IMR-90 (cell line): ENCODE results near the gene TMEM62. TPM values are rescaled to one million over a fixed set of nuclear protein-coding genes. Genes with fewer than 3 reads are reported as not detected.

Experiments
- ATAC-seq: fragments of 200-7000 bp; cut with Tn5 transposase; 2 replicates; pipeline ENCODE4 v1.9.1; 2020; ENCODE audit warnings: low read depth, mild to moderate bottlenecking, moderate library complexity
- BruUV-seq: library from RNA; stranded (reverse); fragments of 400-500 nt; replicated peaks from 2 replicates; lab custom pipeline; 2021; lab: Mats Ljungman, UMichigan
- CTCF ChIA-PET: fragments of 300-600 bp; formaldehyde crosslinking; extraction: SDS; loops from one replicate; lab custom pipeline; 2021; ENCODE audit warnings: antibody characterized with exemption; lab: Yijun Ruan, JAX
- POLR2A ChIA-PET: fragments of 300-600 bp; sonication (Branson Sonifier 250); formaldehyde crosslinking; loops from one replicate; lab custom pipeline; 2022; ENCODE audit warnings: antibody characterized with exemption; ENCODE audit not compliant: unreplicated experiment; lab: Charles Lee
- DNase-seq: peaks from one replicate; pipeline ENCODE4 v3.0.0; 2013
- H2AFZ ChIP-seq: replicated peaks from 2 replicates; pipeline ENCODE3; 2013; ENCODE audit warnings: low read length, mild to moderate bottlenecking; ENCODE audit not compliant: poor library complexity
- H2AK5ac ChIP-seq: 2 replicates; pipeline ENCODE4 v1.6.1; 2013; ENCODE audit warnings: low read depth, low read length, inconsistent platforms
- H2AK9ac ChIP-seq: replicated peaks from 2 replicates; pipeline ENCODE3; 2013; ENCODE audit warnings: mild to moderate bottlenecking, low read depth, low read length, moderate library complexity; ENCODE audit not compliant: poor library complexity
- H2BK120ac ChIP-seq: 2 replicates; pipeline ENCODE4 v1.6.1; 2013; ENCODE audit warnings: low read depth, low read length, inconsistent platforms
- H2BK15ac ChIP-seq: 3 replicates; pipeline ENCODE4 v1.6.1; 2013; ENCODE audit warnings: low read depth, low read length, inconsistent platforms
- H2BK20ac ChIP-seq: 2 replicates; pipeline ENCODE4 v1.6.1; 2013; ENCODE audit warnings: low read depth, mild to moderate bottlenecking, inconsistent platforms, low read length, moderate library complexity
- H2BK5ac ChIP-seq: 2 replicates; pipeline ENCODE4 v1.6.1; 2013; ENCODE audit warnings: mild to moderate bottlenecking, low read depth, low read length, inconsistent platforms; ENCODE audit not compliant: poor library complexity, severe bottlenecking
- H3K14ac ChIP-seq: replicated peaks from 2 replicates; pipeline ENCODE4 v1.6.1; 2013; ENCODE audit warnings: low read depth, low read length, inconsistent platforms
- H3K18ac ChIP-seq: 2 replicates; pipeline ENCODE4 v1.6.1; 2013; ENCODE audit warnings: low read depth, low read length, control low read depth
- H3K23ac ChIP-seq: 2 replicates; pipeline ENCODE4 v1.6.1; 2013; ENCODE audit warnings: low read depth, low read length, inconsistent platforms
- H3K27ac ChIP-seq: 2 replicates; pipeline ENCODE4 v1.5.1; 2013; ENCODE audit warnings: mild to moderate bottlenecking, control low read depth, low read length; ENCODE audit not compliant: insufficient read depth
- H3K27me3 ChIP-seq: 2 replicates; pipeline ENCODE4 v1.6.1; 2013; ENCODE audit warnings: low read length; ENCODE audit not compliant: control insufficient read depth, insufficient read depth
- H3K36me3 ChIP-seq: 2 replicates; pipeline ENCODE4 v1.6.1; 2013; ENCODE audit warnings: low read length, mixed read lengths; ENCODE audit not compliant: control insufficient read depth, insufficient read depth
- H3K4ac ChIP-seq: 2 replicates; pipeline ENCODE4 v1.6.1; 2013; ENCODE audit warnings: low read depth, low read length, inconsistent platforms
- H3K4me1 ChIP-seq: 2 replicates; pipeline ENCODE4 v1.6.1; 2013; ENCODE audit warnings: low read length, mixed read lengths; ENCODE audit not compliant: control insufficient read depth, insufficient read depth
- H3K4me2 ChIP-seq: 2 replicates; pipeline ENCODE4 v1.6.1; 2013; ENCODE audit warnings: low read depth, mild to moderate bottlenecking, control low read depth, low read length, moderate library complexity
- H3K4me3 ChIP-seq: 2 replicates; pipeline ENCODE4 v1.5.1; 2013; ENCODE audit warnings: low read depth, mild to moderate bottlenecking, control low read depth, low read length, moderate library complexity; ENCODE audit not compliant: insufficient read depth
- H3K56ac ChIP-seq: 2 replicates; pipeline ENCODE4 v1.6.1; 2013; ENCODE audit warnings: low read length, inconsistent platforms; ENCODE audit not compliant: insufficient read depth; ENCODE audit errors: extremely low read depth
- H3K79me1 ChIP-seq, 2 experiments: 2 replicates each; pipeline ENCODE4 v1.6.1; 2013; ENCODE audit warnings: low read length in 2 of 2, inconsistent platforms in 1 of 2, low read depth in 1 of 2
- H3K9ac ChIP-seq: 2 replicates; pipeline ENCODE4 v1.6.1; 2013; ENCODE audit warnings: low read depth, low read length, control low read depth
- H3K9me1 ChIP-seq: 2 replicates; pipeline ENCODE4 v1.6.1; 2013; ENCODE audit warnings: low read length, inconsistent platforms; ENCODE audit not compliant: insufficient read depth
- H3K9me3 ChIP-seq: 2 replicates; pipeline ENCODE4 v1.6.1; 2013; ENCODE audit warnings: low read length; ENCODE audit not compliant: control insufficient read depth, insufficient read depth
- H4K20me1 ChIP-seq: 2 replicates; pipeline ENCODE4 v1.6.1; 2013; ENCODE audit warnings: low read length, inconsistent platforms; ENCODE audit not compliant: insufficient read depth
- H4K5ac ChIP-seq: 2 replicates; pipeline ENCODE4 v1.6.1; 2013; ENCODE audit warnings: mild to moderate bottlenecking, low read depth, low read length, control low read depth
- H4K8ac ChIP-seq, 2 experiments: 2 replicates each; pipeline ENCODE4 v1.6.1; 2013; ENCODE audit warnings: low read depth in 2 of 2, low read length in 2 of 2, control low read depth in 1 of 2, inconsistent platforms in 1 of 2
- H4K91ac ChIP-seq: 2 replicates; pipeline ENCODE4 v1.6.1; 2013; ENCODE audit warnings: low read depth, low read length, inconsistent platforms; ENCODE audit not compliant: insufficient read depth
- CEBPB ChIP-seq: IDR thresholded peaks from 2 replicates; pipeline ENCODE4 v1.6.1; 2012; ENCODE audit warnings: low read depth, low read length, improper control_type of control experiment
- ELK1 ChIP-seq: fragments of 150-350 bp; IDR thresholded peaks from 2 replicates; pipeline ENCODE4 v1.6.1; 2016; ENCODE audit warnings: low read depth, mild to moderate bottlenecking, low read length, moderate library complexity, borderline replicate concordance
- NFE2L2 ChIP-seq: fragments of 150-350 bp; IDR thresholded peaks from 2 replicates; pipeline ENCODE4 v1.6.1; 2016; ENCODE audit warnings: low read depth, mild to moderate bottlenecking, low read length
- WGBS, 2 experiments: methylation state at CpG; one replicate each; pipeline versions ENCODE4 v1.1.5 to v1.1.7; 2013; ENCODE audit warnings: missing lambda C conversion rate in 2 of 2; ENCODE audit not compliant: insufficient read length in 1 of 2; ENCODE audit errors: extremely low coverage in 2 of 2; 5-methylcytosine and 5-hydroxymethylcytosine counted together
- dilution Hi-C: fragments of 300-500 bp; cut with HindIII; formaldehyde crosslinking; loops from one replicate; pipeline ENCODE4 v1.14.3; 2018; ENCODE audit warnings: low sequenced_read_pairs; ENCODE audit not compliant: unreplicated experiment
- in situ Hi-C: fragments of 300-500 bp; cut with MboI; formaldehyde crosslinking; loops from 3 replicates; pipeline ENCODE4 v1.14.3; 2019; ENCODE audit warnings: low sequenced_read_pairs, inconsistent platforms, mixed read lengths
- intact Hi-C: fragments of 100-400 bp; cut with micrococcal nuclease; formaldehyde crosslinking; loops from 2 replicates; pipeline ENCODE4 v1.10.0; 2022
- polyA plus RNA-seq, 3 experiments: library from polyadenylated mRNA; depleted of rRNA; stranded (reverse); fragments of >200 nt; gene quantifications; 2 replicates each; pipeline ENCODE4 v1.2.3, GENCODE V29; 2012; ENCODE audit warnings: low replicate concordance in 1 of 3
- total RNA-seq: library from RNA; depleted of rRNA; stranded (reverse); fragments of >200 nt; gene quantifications from 2 replicates; pipeline ENCODE4 v1.2.3, GENCODE V29; 2012
- TF ChIP-seq, protein P1 (sequence below): fragments of 150-350 bp; IDR thresholded peaks from 2 replicates; pipeline ENCODE4 v1.6.1; 2017; ENCODE audit warnings: mild to moderate bottlenecking, antibody characterized with exemption, low read length, low read depth

Gene TMEM62
- total and polyA plus RNA-seq, 2 of the 4 experiments (the other 2 are of a cell fraction), result 3.7 to 5.6 TPM

DNA sequence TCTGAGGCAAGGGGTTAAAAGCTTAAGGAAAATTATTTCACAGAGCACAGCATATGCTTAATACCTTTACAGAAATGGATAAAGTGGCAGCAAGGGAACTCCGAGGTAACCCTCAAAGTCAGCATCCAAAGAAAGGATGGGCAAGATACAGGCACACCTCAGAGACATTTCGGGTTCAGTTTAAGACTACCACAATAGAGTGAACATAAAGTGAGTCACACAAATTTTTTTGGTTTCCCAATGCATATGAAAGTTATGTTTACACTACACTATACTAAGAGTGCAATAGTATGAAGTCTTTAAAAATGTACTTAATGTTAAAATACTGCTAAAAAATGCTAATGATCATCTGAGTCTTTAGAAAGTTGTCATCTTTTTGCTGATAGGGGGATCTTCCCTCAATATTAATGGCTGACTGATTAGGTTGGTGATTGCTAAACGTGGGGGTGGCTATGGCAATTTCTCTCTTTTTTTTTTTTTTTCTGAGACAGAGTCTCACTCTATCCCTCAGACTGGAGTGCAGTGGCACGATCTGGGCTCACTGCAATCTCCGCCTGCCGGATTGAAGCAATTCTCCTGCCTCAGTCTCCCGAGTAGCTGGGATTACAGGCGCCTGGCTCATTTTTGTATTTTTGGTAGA, 37.6 kb upstream of the TMEM62 start:
- CTCF ChIA-PET, result no interaction called here
- Histone ChIP-seq H3K9me3 (no peaks in the 10 kb centered on the region), H3K9me1 (peaks cover 13% of the 10 kb centered on the region), H2BK20ac (no peak overlapping the region), H4K91ac (no peak overlapping the region), H2AK9ac (no peak overlapping the region), H3K23ac (no peak overlapping the region), H2BK5ac (peak overlapping the region; percentile 63), H2BK15ac (no peak overlapping the region), H3K79me1 (peaks cover 14 to 66% of the 10 kb centered on the region in 2 experiments; a peak in 3 of 4 replicates), H3K27ac (no peak overlapping the region), H3K4ac (no peak overlapping the region), H2AK5ac (no peak overlapping the region), H3K56ac (no peak overlapping the region), H3K9ac (no peak overlapping the region), H2AFZ (no peak overlapping the region), H3K36me3 (peaks cover 8% of the 10 kb centered on the region), H3K4me3 (no peak overlapping the region), H2BK120ac (no peak overlapping the region), H3K27me3 (no peaks in the 10 kb centered on the region), H3K4me1 (peaks cover 12% of the 10 kb centered on the region), H3K18ac (no peak overlapping the region), H4K20me1 (peaks cover 28% of the 10 kb centered on the region), H3K4me2 (peak overlapping the region; percentile 66; the same call in 1 of the 2 replicates), H3K14ac (no peak overlapping the region), H4K8ac (no peak overlapping the region), H4K5ac (no peak overlapping the region)
- BruUV-seq, result no TSS peak
- dilution Hi-C loops (no loop called here), in situ Hi-C loops (no loop called here), intact Hi-C loops (loop anchor here (10.0 kb wide), 1 partner anchor 89 kb away; the partner anchor contains the start of gene CCNDBP1)
- TF ChIP-seq ELK1, result no peak
- peak; percentile 77 for TF ChIP-seq CEBPB
- TF ChIP-seq, protein P1, sequence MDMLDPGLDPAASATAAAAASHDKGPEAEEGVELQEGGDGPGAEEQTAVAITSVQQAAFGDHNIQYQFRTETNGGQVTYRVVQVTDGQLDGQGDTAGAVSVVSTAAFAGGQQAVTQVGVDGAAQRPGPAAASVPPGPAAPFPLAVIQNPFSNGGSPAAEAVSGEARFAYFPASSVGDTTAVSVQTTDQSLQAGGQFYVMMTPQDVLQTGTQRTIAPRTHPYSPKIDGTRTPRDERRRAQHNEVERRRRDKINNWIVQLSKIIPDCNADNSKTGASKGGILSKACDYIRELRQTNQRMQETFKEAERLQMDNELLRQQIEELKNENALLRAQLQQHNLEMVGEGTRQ, result no peak
- TF ChIP-seq NFE2L2, result no peak
- ATAC-seq (peak; percentile 75), DNase-seq (peak; percentile 79)
- POLR2A ChIA-PET, result no interaction called here
- WGBS, 2 experiments, result no CpG with 5 or more reads among the region's 8 CpGs
